ENCODE data around the gene MAP7.

MAP7 gene

GRCh38 chr6:136534268-136534667 is 16.0 kb downstream of the MAP7 start:
- no peak for TF ChIP-seq CTCF (IDR thresholded peaks at IDR 0.05; ENCODE audit: low read depth, low read length, missing control alignments)
- in situ Hi-C loops (cut with HindIII; ENCODE audit: low sequenced_read_pairs), result no loop called here
- H3K4me3 ChIP-seq (ENCODE audit: low read depth, low read length), result no peak overlapping the region
- DNase-seq (ENCODE audit: low read depth), result no peak

- DNase-seq (ENCODE audit: low read depth), result no peak
- no peak overlapping the region for H3K4me3 ChIP-seq (ENCODE audit: low read depth, low read length)
- in situ Hi-C loops (cut with HindIII; ENCODE audit: low sequenced_read_pairs), result no loop called here
These were observed 16.7 kb downstream of the MAP7 start for GRCh38 chr6:136533487-136533886.

GRCh38 chr6:136532030-136532429 is 18.2 kb downstream of the MAP7 start:
- TF ChIP-seq CTCF (IDR thresholded peaks at IDR 0.05; ENCODE audit: low read depth, low read length, missing control alignments), result no peak
- no peak for DNase-seq (ENCODE audit: low read depth)
- in situ Hi-C loops (cut with HindIII; ENCODE audit: low sequenced_read_pairs), result no loop called here
- no peak overlapping the region for H3K4me3 ChIP-seq (ENCODE audit: low read depth, low read length)

More at GRCh38 chr6:136533487-136533886, 16.7 kb downstream of the MAP7 start:
- no peak for TF ChIP-seq CTCF (IDR thresholded peaks at IDR 0.05; ENCODE audit: low read depth, low read length, missing control alignments)

- no peak for TF ChIP-seq CTCF (IDR thresholded peaks at IDR 0.05; ENCODE audit: low read depth, low read length, missing control alignments)
- H3K4me3 ChIP-seq (ENCODE audit: low read depth, low read length), result no peak overlapping the region
- in situ Hi-C loops (cut with HindIII; ENCODE audit: low sequenced_read_pairs), result no loop called here
- no peak for DNase-seq (ENCODE audit: low read depth)
These were observed 20.5 kb downstream of the MAP7 start for GRCh38 chr6:136529710-136530109.

GRCh38 chr6:136528477-136528876 is 21.7 kb downstream of the MAP7 start:
- TF ChIP-seq CTCF (IDR thresholded peaks at IDR 0.05; ENCODE audit: low read depth, low read length, missing control alignments), result no peak
- no peak overlapping the region for H3K4me3 ChIP-seq (ENCODE audit: low read depth, low read length)
- no peak for DNase-seq (ENCODE audit: low read depth)
- in situ Hi-C loops (cut with HindIII; ENCODE audit: low sequenced_read_pairs), result no loop called here

GRCh38 chr6:136527831-136528230 is 22.4 kb downstream of the MAP7 start:
- no peak for TF ChIP-seq CTCF (IDR thresholded peaks at IDR 0.05; ENCODE audit: low read depth, low read length, missing control alignments)
- H3K4me3 ChIP-seq (ENCODE audit: low read depth, low read length), result no peak overlapping the region
- DNase-seq (ENCODE audit: low read depth), result no peak
- in situ Hi-C loops (cut with HindIII; ENCODE audit: low sequenced_read_pairs), result no loop called here

GRCh38 chr6:136526937-136527336 is 23.3 kb downstream of the MAP7 start:
- DNase-seq (ENCODE audit: low read depth), result no peak
- H3K4me3 ChIP-seq (ENCODE audit: low read depth, low read length), result no peak overlapping the region
- in situ Hi-C loops (cut with HindIII; ENCODE audit: low sequenced_read_pairs), result no loop called here
- TF ChIP-seq CTCF (IDR thresholded peaks at IDR 0.05; ENCODE audit: low read depth, low read length, missing control alignments), result no peak

Data from astrocyte of the cerebellum (primary cell).